ENCODE data around the gene SHISA2.

The SHISA2 gene

GRCh38 chr13:26029581-26030136, 22.2 kb downstream of the SHISA2 start:
- Histone ChIP-seq H3K9me3 (ENCODE audit: control insufficient read depth, low read length) (peaks cover 8% of the 10 kb centered on the region), H3K36me3 (ENCODE audit: control insufficient read depth, insufficient read depth, low read length) (no peaks in the 10 kb centered on the region), H3K4me3 (ENCODE audit: extremely low read depth, insufficient read depth, low read length, poor library complexity, severe bottlenecking) (no peak overlapping the region), H3K27ac (ENCODE audit: low read depth, low read length, severe bottlenecking) (no peak overlapping the region), H3K4me1 (ENCODE audit: control insufficient read depth, insufficient read depth, low read length, poor library complexity, severe bottlenecking) (peaks cover 2% of the 10 kb centered on the region)
- 90% methylated on average over 4 of the region's 4 CpGs; no CpG with 5 or more reads in 1 of the 2 experiments for WGBS, 2 experiments (ENCODE audit: insufficient coverage in 2 of 2)

- no peak overlapping the region for H3K27ac ChIP-seq (ENCODE audit: low read depth, low read length, severe bottlenecking)
- 80 to 97% methylated on average over 4 of the region's 4 CpGs for WGBS, 2 experiments (ENCODE audit: insufficient coverage in 2 of 2)
- H3K4me1 ChIP-seq (ENCODE audit: control insufficient read depth, insufficient read depth, low read length, poor library complexity, severe bottlenecking): peaks cover 5% of the 10 kb centered on the region
Measured at GRCh38 chr13:26026211-26026610, 25.6 kb downstream of the SHISA2 start.

GRCh38 chr13:26025771-26026170, 26.0 kb downstream of the SHISA2 start:
- Histone ChIP-seq H3K36me3 (ENCODE audit: control insufficient read depth, insufficient read depth, low read length) (no peaks in the 10 kb centered on the region), H3K9me3 (ENCODE audit: control insufficient read depth, low read length) (peaks cover 2% of the 10 kb centered on the region), H3K4me1 (ENCODE audit: control insufficient read depth, insufficient read depth, low read length, poor library complexity, severe bottlenecking) (peaks cover 5% of the 10 kb centered on the region), H3K4me3 (ENCODE audit: extremely low read depth, insufficient read depth, low read length, poor library complexity, severe bottlenecking) (no peak overlapping the region), H3K27ac (ENCODE audit: low read depth, low read length, severe bottlenecking) (no peak overlapping the region)
- 90 to 94% methylated on average over 3 of the region's 4 CpGs for WGBS, 2 experiments (ENCODE audit: insufficient coverage in 2 of 2)

More at GRCh38 chr13:26026211-26026610, 25.6 kb downstream of the SHISA2 start:
- no peak overlapping the region for H3K4me3 ChIP-seq (ENCODE audit: extremely low read depth, insufficient read depth, low read length, poor library complexity, severe bottlenecking)
- H3K9me3 ChIP-seq (ENCODE audit: control insufficient read depth, low read length): peaks cover 7% of the 10 kb centered on the region
- no peaks in the 10 kb centered on the region for H3K36me3 ChIP-seq (ENCODE audit: control insufficient read depth, insufficient read depth, low read length)

GRCh38 chr13:26025196-26025595, 26.6 kb downstream of the SHISA2 start:
- H3K9me3 ChIP-seq (ENCODE audit: control insufficient read depth, low read length): no peaks in the 10 kb centered on the region
- H3K4me1 ChIP-seq (ENCODE audit: control insufficient read depth, insufficient read depth, low read length, poor library complexity, severe bottlenecking): peaks cover 9% of the 10 kb centered on the region
- no peak overlapping the region for H3K4me3 ChIP-seq (ENCODE audit: extremely low read depth, insufficient read depth, low read length, poor library complexity, severe bottlenecking)
- H3K36me3 ChIP-seq (ENCODE audit: control insufficient read depth, insufficient read depth, low read length): no peaks in the 10 kb centered on the region
- H3K27ac ChIP-seq (ENCODE audit: low read depth, low read length, severe bottlenecking): no peak overlapping the region
- 65 to 70% methylated on average over 7 to 12 of the region's 12 CpGs for WGBS, 2 experiments (ENCODE audit: insufficient coverage in 2 of 2)

GRCh38 chr13:26024558-26024957, 27.3 kb downstream of the SHISA2 start:
- Histone ChIP-seq H3K9me3 (ENCODE audit: control insufficient read depth, low read length) (no peaks in the 10 kb centered on the region), H3K4me1 (ENCODE audit: control insufficient read depth, insufficient read depth, low read length, poor library complexity, severe bottlenecking) (peaks cover 13% of the 10 kb centered on the region), H3K36me3 (ENCODE audit: control insufficient read depth, insufficient read depth, low read length) (no peaks in the 10 kb centered on the region), H3K4me3 (ENCODE audit: extremely low read depth, insufficient read depth, low read length, poor library complexity, severe bottlenecking) (no peak overlapping the region), H3K27ac (ENCODE audit: low read depth, low read length, severe bottlenecking) (no peak overlapping the region)
- WGBS, 2 experiments (ENCODE audit: insufficient coverage in 2 of 2): 93 to 96% methylated on average over 8 of the region's 9 CpGs

- Histone ChIP-seq H3K4me3 (ENCODE audit: extremely low read depth, insufficient read depth, low read length, poor library complexity, severe bottlenecking) (no peak overlapping the region), H3K4me1 (ENCODE audit: control insufficient read depth, insufficient read depth, low read length, poor library complexity, severe bottlenecking) (peaks cover 19% of the 10 kb centered on the region), H3K27ac (ENCODE audit: low read depth, low read length, severe bottlenecking) (no peak overlapping the region), H3K36me3 (ENCODE audit: control insufficient read depth, insufficient read depth, low read length) (no peaks in the 10 kb centered on the region), H3K9me3 (ENCODE audit: control insufficient read depth, low read length) (no peaks in the 10 kb centered on the region)
- WGBS, 2 experiments (ENCODE audit: insufficient coverage in 2 of 2): 81 to 83% methylated on average over 11 to 13 of the region's 13 CpGs
Measured at GRCh38 chr13:26022538-26023292, 29.1 kb downstream of the SHISA2 start.

- no peaks in the 10 kb centered on the region for H3K36me3 ChIP-seq (ENCODE audit: control insufficient read depth, insufficient read depth, low read length)
- no peak overlapping the region for H3K27ac ChIP-seq (ENCODE audit: low read depth, low read length, severe bottlenecking)
- WGBS, 2 experiments (ENCODE audit: insufficient coverage in 2 of 2): 93 to 100% methylated on average over 2 of the region's 3 CpGs
- no peaks in the 10 kb centered on the region for H3K9me3 ChIP-seq (ENCODE audit: control insufficient read depth, low read length)
- peaks cover 19% of the 10 kb centered on the region for H3K4me1 ChIP-seq (ENCODE audit: control insufficient read depth, insufficient read depth, low read length, poor library complexity, severe bottlenecking)
- H3K4me3 ChIP-seq (ENCODE audit: extremely low read depth, insufficient read depth, low read length, poor library complexity, severe bottlenecking): no peak overlapping the region
Measured at GRCh38 chr13:26021956-26022355, 29.9 kb downstream of the SHISA2 start.

GRCh38 chr13:26021516-26021915, 30.3 kb downstream of the SHISA2 start:
- 100% methylated on average over 1 of the region's 2 CpGs for WGBS, 2 experiments (ENCODE audit: insufficient coverage in 2 of 2)
- peaks cover 19% of the 10 kb centered on the region for H3K4me1 ChIP-seq (ENCODE audit: control insufficient read depth, insufficient read depth, low read length, poor library complexity, severe bottlenecking)
- no peaks in the 10 kb centered on the region for H3K36me3 ChIP-seq (ENCODE audit: control insufficient read depth, insufficient read depth, low read length)
- H3K9me3 ChIP-seq (ENCODE audit: control insufficient read depth, low read length): no peaks in the 10 kb centered on the region
- no peak overlapping the region for H3K4me3 ChIP-seq (ENCODE audit: extremely low read depth, insufficient read depth, low read length, poor library complexity, severe bottlenecking)
- H3K27ac ChIP-seq (ENCODE audit: low read depth, low read length, severe bottlenecking): no peak overlapping the region

- H3K36me3 ChIP-seq (ENCODE audit: control insufficient read depth, insufficient read depth, low read length): no peaks in the 10 kb centered on the region
- no peak overlapping the region for H3K4me3 ChIP-seq (ENCODE audit: extremely low read depth, insufficient read depth, low read length, poor library complexity, severe bottlenecking)
- WGBS, 2 experiments (ENCODE audit: insufficient coverage in 2 of 2): 89 to 90% methylated on average over 5 to 7 of the region's 7 CpGs
- peaks cover 19% of the 10 kb centered on the region for H3K4me1 ChIP-seq (ENCODE audit: control insufficient read depth, insufficient read depth, low read length, poor library complexity, severe bottlenecking)
- no peak overlapping the region for H3K27ac ChIP-seq (ENCODE audit: low read depth, low read length, severe bottlenecking)
- no peaks in the 10 kb centered on the region for H3K9me3 ChIP-seq (ENCODE audit: control insufficient read depth, low read length)
Measured at GRCh38 chr13:26020891-26021290, 30.9 kb downstream of the SHISA2 start.

GRCh38 chr13:26019881-26020870, 31.6 kb downstream of the SHISA2 start:
- H3K4me3 ChIP-seq (ENCODE audit: extremely low read depth, insufficient read depth, low read length, poor library complexity, severe bottlenecking): no peak overlapping the region
- H3K36me3 ChIP-seq (ENCODE audit: control insufficient read depth, insufficient read depth, low read length): no peaks in the 10 kb centered on the region
- peaks cover 18% of the 10 kb centered on the region for H3K4me1 ChIP-seq (ENCODE audit: control insufficient read depth, insufficient read depth, low read length, poor library complexity, severe bottlenecking)
- no peak overlapping the region for H3K27ac ChIP-seq (ENCODE audit: low read depth, low read length, severe bottlenecking)
- 85 to 92% methylated on average over 15 to 18 of the region's 22 CpGs for WGBS, 2 experiments (ENCODE audit: insufficient coverage in 2 of 2)
- no peaks in the 10 kb centered on the region for H3K9me3 ChIP-seq (ENCODE audit: control insufficient read depth, low read length)
